ENCODE results near the gene BCAS3. TPM values are rescaled to one million over a fixed set of nuclear protein-coding genes. Genes with fewer than 3 reads are reported as not detected.

BCAS3 gene
- total RNA-seq, 1 experiment from 2014 or later = 26.3 TPM

DNA sequence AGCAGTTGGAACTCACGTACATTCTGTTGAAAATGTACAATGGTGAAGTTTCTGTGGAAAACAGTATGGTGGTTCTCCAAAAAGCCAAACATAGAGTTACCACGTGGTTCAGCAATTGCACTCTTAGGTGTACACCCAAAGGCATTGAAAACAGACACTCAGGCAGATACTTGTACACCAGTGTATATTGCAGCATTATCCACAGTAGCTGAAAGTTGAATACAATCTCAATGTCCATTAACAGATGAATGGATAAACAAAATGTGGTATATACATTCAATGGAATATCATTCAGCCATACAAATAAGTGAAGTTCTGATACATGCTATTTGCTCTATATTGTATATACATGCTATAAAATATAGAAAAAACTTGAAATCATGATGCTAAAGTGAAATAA lies 745.2 kb downstream of the BCAS3 start:
- H4K20me1 ChIP-seq (ENCODE audit: insufficient read depth) = no peaks in the 10 kb centered on the region
- no peaks in the 10 kb centered on the region for H3K36me3 ChIP-seq (ENCODE audit: control insufficient read depth in 1 of 2, insufficient read depth in 2 of 2, low read length in 2 of 2)
- no peaks in the 10 kb centered on the region for H3K27me3 ChIP-seq (ENCODE audit: insufficient read depth, low read length)
- TF ChIP-seq SRF (IDR thresholded peaks at IDR 0.05; ENCODE audit: low read depth) = no peak
- TF ChIP-seq, protein P1, sequence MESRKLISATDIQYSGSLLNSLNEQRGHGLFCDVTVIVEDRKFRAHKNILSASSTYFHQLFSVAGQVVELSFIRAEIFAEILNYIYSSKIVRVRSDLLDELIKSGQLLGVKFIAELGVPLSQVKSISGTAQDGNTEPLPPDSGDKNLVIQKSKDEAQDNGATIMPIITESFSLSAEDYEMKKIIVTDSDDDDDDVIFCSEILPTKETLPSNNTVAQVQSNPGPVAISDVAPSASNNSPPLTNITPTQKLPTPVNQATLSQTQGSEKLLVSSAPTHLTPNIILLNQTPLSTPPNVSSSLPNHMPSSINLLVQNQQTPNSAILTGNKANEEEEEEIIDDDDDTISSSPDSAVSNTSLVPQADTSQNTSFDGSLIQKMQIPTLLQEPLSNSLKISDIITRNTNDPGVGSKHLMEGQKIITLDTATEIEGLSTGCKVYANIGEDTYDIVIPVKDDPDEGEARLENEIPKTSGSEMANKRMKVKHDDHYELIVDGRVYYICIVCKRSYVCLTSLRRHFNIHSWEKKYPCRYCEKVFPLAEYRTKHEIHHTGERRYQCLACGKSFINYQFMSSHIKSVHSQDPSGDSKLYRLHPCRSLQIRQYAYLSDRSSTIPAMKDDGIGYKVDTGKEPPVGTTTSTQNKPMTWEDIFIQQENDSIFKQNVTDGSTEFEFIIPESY (IDR thresholded peaks at IDR 0.05; ENCODE audit: extremely low read depth, insufficient replicate concordance, low read length) = no peak
- no peak for TF ChIP-seq RAD21 (IDR thresholded peaks at IDR 0.05; ENCODE audit: low read depth)
- no peak for TF ChIP-seq ZNF274 (IDR thresholded peaks at IDR 0.05; ENCODE audit: low read depth, low read length)
- no peak for TF ChIP-seq POLR2A (IDR thresholded peaks at IDR 0.05; ENCODE audit: borderline replicate concordance, extremely low read depth, insufficient read depth, insufficient read length)
- no peak for TF ChIP-seq FOSL1 (IDR thresholded peaks at IDR 0.05; ENCODE audit: low read depth)
- no peak for TF ChIP-seq YY1 (IDR thresholded peaks at IDR 0.05; ENCODE audit: extremely low read depth, insufficient replicate concordance, low read depth, low read length)
- no peak for TF ChIP-seq ELF1 (IDR thresholded peaks at IDR 0.05; ENCODE audit: borderline replicate concordance, low read depth)
- no peak for TF ChIP-seq EZH2phosphoT487 (IDR thresholded peaks at IDR 0.05; ENCODE audit: borderline replicate concordance)
- no peak for TF ChIP-seq ZFX (IDR thresholded peaks at IDR 0.05)
- TF ChIP-seq JUND (IDR thresholded peaks at IDR 0.05) = no peak
- no peak for TF ChIP-seq TCF7L2 (IDR thresholded peaks at IDR 0.05; ENCODE audit: borderline replicate concordance, extremely low read depth, insufficient read depth, insufficient read length)
- TF ChIP-seq EZH2 (IDR thresholded peaks at IDR 0.05) = no peak
- no peak for TF ChIP-seq SIN3A (IDR thresholded peaks at IDR 0.05; ENCODE audit: low read depth)
- no peak for TF ChIP-seq CBX3 (IDR thresholded peaks at IDR 0.05; ENCODE audit: low read depth)
- H3K9me2 ChIP-seq (ENCODE audit: insufficient read depth) = no peaks in the 10 kb centered on the region
- H3K9me3 ChIP-seq (ENCODE audit: control insufficient read depth in 1 of 2, insufficient read depth in 1 of 2, low read depth in 1 of 2, low read length in 2 of 2) = peaks cover 0 to 6% of the 10 kb centered on the region in 2 experiments; a peak in 1 of 4 replicates
- ATAC-seq = no peak
- H3K4me1 ChIP-seq (ENCODE audit: control insufficient read depth in 1 of 2, insufficient read depth in 2 of 2, low read length in 2 of 2) = peaks cover 35 to 37% of the 10 kb centered on the region in 2 experiments
- intact Hi-C loops (cut with micrococcal nuclease) = no loop called here
- DNase-seq (ENCODE audit: low read depth, low spot score) = no peak
- BruUV-seq (replicated peaks) = no TSS peak
- CTCF ChIA-PET = no interaction called here
- no peak overlapping the region for H3K27ac ChIP-seq (ENCODE audit: low read depth, low read length)
- no peak overlapping the region for H3K4me3 ChIP-seq (replicated peaks in 1 of 2; ENCODE audit: low read depth in 1 of 2, low read length in 2 of 2)
- no peak overlapping the region for H2AFZ ChIP-seq (ENCODE audit: low read depth, low read length, poor library complexity, severe bottlenecking)
- POLR2A ChIA-PET = no interaction called here
- H3K79me2 ChIP-seq (ENCODE audit: insufficient read depth, low read length) = no peaks in the 10 kb centered on the region
- H3K9ac ChIP-seq (ENCODE audit: low read length) = no peak overlapping the region
- H3K4me2 ChIP-seq (ENCODE audit: low read length) = no peak overlapping the region
- RAD21 ChIA-PET (ENCODE audit: low non-redundant PET in 1 of 2, low total read pairs in 2 of 2, uncharacterized antibody in 2 of 2, unreplicated experiment in 2 of 2) = no interaction called here

All from HCT116 (cell line).